WTC11 (cell line): ENCODE measurements around the gene GMEB2. TPM values are rescaled to one million over a fixed set of nuclear protein-coding genes. Genes with fewer than 3 reads are reported as not detected.

Source experiments
- ATAC-seq: fragments of 200-7000 bp; cut with Tn5 transposase; 2 replicates; pipeline ENCODE4 v1.10.0; 2021; ENCODE audit warnings: mild to moderate bottlenecking, moderate library complexity
- CTCF ChIA-PET: fragments of 300-600 bp; sonication (Branson Sonifier 250); formaldehyde crosslinking; loops from one replicate; lab custom pipeline; 2021; ENCODE audit warnings: antibody characterized with exemption; lab: Charles Lee
- POLR2A ChIA-PET: fragments of 350-600 bp; sonication (Branson Sonifier 250); formaldehyde crosslinking; loops from one replicate; lab custom pipeline; 2021; ENCODE audit warnings: antibody characterized with exemption; lab: Charles Lee
- DNase-seq: peaks from one replicate; pipeline ENCODE4 v3.0.0; 2021; ENCODE audit warnings: low spot score
- H3K27ac Mint-ChIP-seq: 2 replicates; pipeline ENCODE4 v1.8.0; 2021; ENCODE audit warnings: mixed read lengths
- H3K27me3 Mint-ChIP-seq: 2 replicates; pipeline ENCODE4 v1.8.0; 2021; ENCODE audit warnings: low read depth, mild to moderate bottlenecking, moderate library complexity, mixed read lengths
- H3K36me3 Mint-ChIP-seq: 2 replicates; pipeline ENCODE4 v1.8.0; 2021; ENCODE audit warnings: mixed read lengths
- H3K4me1 Mint-ChIP-seq: 2 replicates; pipeline ENCODE4 v1.8.0; 2022; ENCODE audit warnings: mixed read lengths
- H3K4me3 Mint-ChIP-seq: 2 replicates; pipeline ENCODE4 v1.8.0; 2021; ENCODE audit warnings: mild to moderate bottlenecking, moderate library complexity, mixed read lengths
- H3K9me3 Mint-ChIP-seq: 2 replicates; pipeline ENCODE4 v1.8.0; 2021; ENCODE audit warnings: mixed read lengths
- ESRRA ChIP-seq: sonication (generic); formaldehyde crosslinking; IDR thresholded peaks from 2 replicates; pipeline ENCODE4 v1.8.1; 2022; ENCODE audit warnings: mild to moderate bottlenecking, missing genetic modification reagents, borderline replicate concordance
- FOXK1 ChIP-seq: sonication (generic); formaldehyde crosslinking; IDR thresholded peaks from 2 replicates; pipeline ENCODE4 v1.8.0; 2022; ENCODE audit warnings: mild to moderate bottlenecking, moderate library complexity, missing genetic modification reagents
- FOXP1 ChIP-seq: sonication (generic); formaldehyde crosslinking; IDR thresholded peaks from 2 replicates; pipeline ENCODE4 v1.8.0; 2022; ENCODE audit warnings: missing genetic modification reagents, mild to moderate bottlenecking, moderate library complexity, borderline replicate concordance
- GABPB1 ChIP-seq: sonication (generic); formaldehyde crosslinking; IDR thresholded peaks from 2 replicates; pipeline ENCODE4 v1.8.1; 2023; ENCODE audit warnings: mild to moderate bottlenecking, missing genetic modification reagents
- HMGA2 ChIP-seq: fragments of 250-450 bp; sonication (Bioruptor Pico); IDR thresholded peaks from 2 replicates; pipeline ENCODE4 v1.4.0; 2021; ENCODE audit warnings: mild to moderate bottlenecking, moderate library complexity
- JAZF1 ChIP-seq: fragments of 250-450 bp; sonication (Bioruptor Pico); IDR thresholded peaks from 2 replicates; pipeline ENCODE4 v1.9.0; 2021; ENCODE audit warnings: moderate library complexity, mild to moderate bottlenecking, inconsistent platforms
- JUN ChIP-seq: sonication (generic); formaldehyde crosslinking; IDR thresholded peaks from 2 replicates; pipeline ENCODE4 v1.8.0; 2023; ENCODE audit warnings: mild to moderate bottlenecking, missing genetic modification reagents
- NFATC4 ChIP-seq: fragments of 250-450 bp; sonication (Bioruptor Pico); IDR thresholded peaks from 2 replicates; pipeline ENCODE4 v1.9.0; 2021; ENCODE audit warnings: mild to moderate bottlenecking
- NFYB ChIP-seq: sonication (generic); formaldehyde crosslinking; conservative IDR thresholded peaks from 2 replicates; pipeline ENCODE4 v1.8.0; 2022; ENCODE audit warnings: low read depth, missing genetic modification reagents
- TP53 ChIP-seq: sonication (generic); formaldehyde crosslinking; IDR thresholded peaks from 2 replicates; pipeline ENCODE4 v1.8.1; 2023; ENCODE audit warnings: mild to moderate bottlenecking, missing genetic modification reagents
- ZNF121 ChIP-seq: sonication (generic); formaldehyde crosslinking; IDR thresholded peaks from 2 replicates; pipeline ENCODE4 v1.8.0; 2023; ENCODE audit warnings: missing genetic modification reagents
- ZNF219 ChIP-seq: sonication (generic); formaldehyde crosslinking; IDR thresholded peaks from 2 replicates; pipeline ENCODE4 v1.8.0; 2023; ENCODE audit warnings: missing genetic modification reagents, mild to moderate bottlenecking, borderline replicate concordance
- ZNF423 ChIP-seq: fragments of 250-450 bp; sonication (Bioruptor Pico); IDR thresholded peaks from 2 replicates; pipeline ENCODE4 v2.1.2; 2022; ENCODE audit warnings: mild to moderate bottlenecking, moderate library complexity
- total RNA-seq: library from RNA; stranded (reverse); gene quantifications from 3 replicates; pipeline ENCODE4 v1.2.3, GENCODE V29; 2021
- TF ChIP-seq, protein P1 (sequence below): sonication (generic); formaldehyde crosslinking; IDR thresholded peaks from 2 replicates; pipeline ENCODE4 v1.8.1; 2023; ENCODE audit warnings: mild to moderate bottlenecking, missing genetic modification reagents, moderate library complexity
- TF ChIP-seq, protein P2 (sequence below): sonication (generic); formaldehyde crosslinking; IDR thresholded peaks from 2 replicates; pipeline ENCODE4 v1.8.1; 2023; ENCODE audit warnings: mild to moderate bottlenecking, missing genetic modification reagents
- TF ChIP-seq, protein P3 (sequence below): sonication (generic); formaldehyde crosslinking; conservative IDR thresholded peaks from 2 replicates; pipeline ENCODE4 v1.8.1; 2022; ENCODE audit warnings: mild to moderate bottlenecking, missing genetic modification reagents
- TF ChIP-seq, protein P4 (sequence below): fragments of 250-450 bp; sonication (Bioruptor Pico); IDR thresholded peaks from 2 replicates; pipeline ENCODE4 v1.9.0; 2021; ENCODE audit warnings: moderate library complexity, mild to moderate bottlenecking, inconsistent platforms, borderline replicate concordance
- TF ChIP-seq, protein P5 (sequence below): fragments of 250-450 bp; sonication (Bioruptor Pico); IDR thresholded peaks from 2 replicates; pipeline ENCODE4 v1.8.0; 2021; ENCODE audit warnings: mild to moderate bottlenecking
- TF ChIP-seq, protein P6 (sequence below): sonication (generic); formaldehyde crosslinking; IDR thresholded peaks from 2 replicates; pipeline ENCODE4 v1.8.1; 2022; ENCODE audit warnings: low read depth, mild to moderate bottlenecking, moderate library complexity, missing genetic modification reagents, borderline replicate concordance
- TF ChIP-seq, protein P7 (sequence below): sonication (generic); formaldehyde crosslinking; IDR thresholded peaks from 2 replicates; pipeline ENCODE4 v1.8.0; 2023; ENCODE audit warnings: missing genetic modification reagents, mild to moderate bottlenecking, borderline replicate concordance

GMEB2 gene
- total RNA-seq, 1 experiment from 2014 or later: 14.8 TPM

DNA sequence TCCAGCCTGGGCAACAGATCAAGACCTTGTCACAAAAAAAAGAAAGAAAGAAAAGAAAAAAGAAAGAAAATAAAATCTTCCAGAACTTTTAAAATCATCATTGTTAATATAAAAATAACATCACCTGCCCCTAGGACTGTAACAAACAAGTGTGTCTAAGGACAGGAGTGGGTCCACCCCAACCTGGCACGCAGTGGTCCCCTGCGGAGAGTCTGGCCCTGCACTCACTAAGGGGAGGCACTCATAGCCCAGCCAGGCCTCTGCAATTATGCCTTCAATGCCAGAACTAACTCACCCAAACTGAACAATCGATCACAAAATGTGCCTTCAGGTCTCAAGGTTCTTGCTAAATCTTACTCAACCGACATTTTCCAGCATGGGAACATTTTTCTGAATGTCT is 4.8 kb downstream of the GMEB2 start (continued):
- TF ChIP-seq, protein P1, sequence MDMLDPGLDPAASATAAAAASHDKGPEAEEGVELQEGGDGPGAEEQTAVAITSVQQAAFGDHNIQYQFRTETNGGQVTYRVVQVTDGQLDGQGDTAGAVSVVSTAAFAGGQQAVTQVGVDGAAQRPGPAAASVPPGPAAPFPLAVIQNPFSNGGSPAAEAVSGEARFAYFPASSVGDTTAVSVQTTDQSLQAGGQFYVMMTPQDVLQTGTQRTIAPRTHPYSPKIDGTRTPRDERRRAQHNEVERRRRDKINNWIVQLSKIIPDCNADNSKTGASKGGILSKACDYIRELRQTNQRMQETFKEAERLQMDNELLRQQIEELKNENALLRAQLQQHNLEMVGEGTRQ (CRISPR knock-in tag): no peak
- TF ChIP-seq HMGA2 (no peak), NFATC4 (no peak), ZNF121 (CRISPR knock-in tag) (no peak), ZNF219 (CRISPR knock-in tag) (no peak), FOXP1 (no peak)
- TF ChIP-seq, protein P2, sequence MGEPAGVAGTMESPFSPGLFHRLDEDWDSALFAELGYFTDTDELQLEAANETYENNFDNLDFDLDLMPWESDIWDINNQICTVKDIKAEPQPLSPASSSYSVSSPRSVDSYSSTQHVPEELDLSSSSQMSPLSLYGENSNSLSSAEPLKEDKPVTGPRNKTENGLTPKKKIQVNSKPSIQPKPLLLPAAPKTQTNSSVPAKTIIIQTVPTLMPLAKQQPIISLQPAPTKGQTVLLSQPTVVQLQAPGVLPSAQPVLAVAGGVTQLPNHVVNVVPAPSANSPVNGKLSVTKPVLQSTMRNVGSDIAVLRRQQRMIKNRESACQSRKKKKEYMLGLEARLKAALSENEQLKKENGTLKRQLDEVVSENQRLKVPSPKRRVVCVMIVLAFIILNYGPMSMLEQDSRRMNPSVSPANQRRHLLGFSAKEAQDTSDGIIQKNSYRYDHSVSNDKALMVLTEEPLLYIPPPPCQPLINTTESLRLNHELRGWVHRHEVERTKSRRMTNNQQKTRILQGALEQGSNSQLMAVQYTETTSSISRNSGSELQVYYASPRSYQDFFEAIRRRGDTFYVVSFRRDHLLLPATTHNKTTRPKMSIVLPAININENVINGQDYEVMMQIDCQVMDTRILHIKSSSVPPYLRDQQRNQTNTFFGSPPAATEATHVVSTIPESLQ (CRISPR knock-in tag): no peak

DNA sequence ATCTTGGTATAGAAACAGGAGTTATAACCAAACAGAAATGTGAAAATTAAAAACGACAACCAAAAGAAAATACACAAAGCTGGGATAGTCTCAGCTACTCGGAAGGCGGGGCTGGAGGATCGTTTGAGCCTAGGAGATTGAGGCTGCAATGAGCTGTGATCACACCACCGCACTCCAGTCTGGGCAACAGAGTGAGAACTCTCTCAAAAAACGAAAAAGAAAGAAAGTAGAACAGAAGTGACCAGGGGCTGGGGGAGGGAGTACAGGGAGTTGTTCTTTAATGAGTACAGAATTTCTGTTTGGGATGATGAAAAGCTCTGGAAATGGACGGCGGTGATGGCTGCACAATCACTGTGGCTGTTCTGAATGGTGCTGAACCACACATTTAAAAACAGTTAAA is 5.9 kb downstream of the GMEB2 start:
- peaks cover 15% of the 10 kb centered on the region for H3K4me1 Mint-ChIP-seq
- DNase-seq: no peak
- no peak for ATAC-seq
- TF ChIP-seq, protein P3, sequence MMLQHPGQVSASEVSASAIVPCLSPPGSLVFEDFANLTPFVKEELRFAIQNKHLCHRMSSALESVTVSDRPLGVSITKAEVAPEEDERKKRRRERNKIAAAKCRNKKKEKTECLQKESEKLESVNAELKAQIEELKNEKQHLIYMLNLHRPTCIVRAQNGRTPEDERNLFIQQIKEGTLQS (CRISPR knock-in tag): no peak
- TF ChIP-seq, protein P2 (CRISPR knock-in tag): no peak
- no peak for TF ChIP-seq FOXK1
- CTCF ChIA-PET: interaction anchor here (0.8 to 1.8 kb wide), 4 partner anchors 10 to 125 kb away, joined by 4 to 6 read pairs (median 5); partner anchors contain the start of gene HELZ2
- POLR2A ChIA-PET: interaction anchor here (0.6 kb wide), 1 partner anchor 11 kb away, joined by 4 read pairs; no protein-coding TSS in a partner anchor
- no peaks in the 10 kb centered on the region for H3K9me3 Mint-ChIP-seq
- H3K4me3 Mint-ChIP-seq: no peak overlapping the region
- H3K27me3 Mint-ChIP-seq: no peaks in the 10 kb centered on the region
- peaks cover 26% of the 10 kb centered on the region for H3K36me3 Mint-ChIP-seq
- peak overlapping the region; percentile 85 for H3K27ac Mint-ChIP-seq

DNA sequence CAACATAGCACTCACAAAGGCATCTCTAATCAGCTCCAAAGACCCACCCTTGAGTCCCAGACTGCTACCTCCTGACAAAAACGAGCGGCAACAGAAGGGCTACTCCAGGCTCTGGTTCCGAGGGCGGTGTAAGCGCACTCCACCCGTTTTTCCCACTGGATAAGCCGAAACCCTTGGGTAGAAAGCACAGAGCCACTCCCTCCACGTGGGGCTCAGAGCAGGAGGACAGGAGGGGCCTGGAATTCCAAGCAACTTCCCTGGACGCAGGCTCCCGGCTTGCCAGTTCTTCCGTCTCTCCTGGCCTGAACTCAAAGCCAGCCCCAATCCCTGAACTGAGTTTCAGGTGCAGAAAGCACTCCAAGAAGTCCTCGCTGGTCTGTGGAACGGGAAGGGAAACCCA is 7.4 kb downstream of the GMEB2 start:
- peaks cover 12% of the 10 kb centered on the region for H3K9me3 Mint-ChIP-seq
- ChIA-PET CTCF (no interaction called here), POLR2A (no interaction called here)
- ATAC-seq: no peak
- H3K4me3 Mint-ChIP-seq: no peak overlapping the region
- no peak for DNase-seq
- H3K27me3 Mint-ChIP-seq: no peaks in the 10 kb centered on the region; the same call in 1 of the 2 replicates
- H3K4me1 Mint-ChIP-seq: peaks cover 9% of the 10 kb centered on the region
- H3K27ac Mint-ChIP-seq: 0 out of 2 replicates have a peak overlapping the region, but pooled peaks have one; percentile 4
- H3K36me3 Mint-ChIP-seq: peaks cover 39% of the 10 kb centered on the region
- no peak for TF ChIP-seq JAZF1 (CRISPR knock-in tag)
- TF ChIP-seq, protein P4, sequence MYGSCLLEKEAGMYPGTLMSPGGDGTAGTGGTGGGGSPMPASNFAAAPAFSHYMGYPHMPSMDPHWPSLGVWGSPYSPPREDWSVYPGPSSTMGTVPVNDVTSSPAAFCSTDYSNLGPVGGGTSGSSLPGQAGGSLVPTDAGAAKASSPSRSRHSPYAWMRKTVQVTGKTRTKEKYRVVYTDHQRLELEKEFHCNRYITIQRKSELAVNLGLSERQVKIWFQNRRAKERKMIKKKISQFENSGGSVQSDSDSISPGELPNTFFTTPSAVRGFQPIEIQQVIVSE (CRISPR knock-in tag): no peak
- TF ChIP-seq HMGA2: no peak
- TF ChIP-seq NFYB (CRISPR knock-in tag): no peak
- TF ChIP-seq TP53 (CRISPR knock-in tag): no peak
- no peak for TF ChIP-seq GABPB1 (CRISPR knock-in tag)
- TF ChIP-seq, protein P5, sequence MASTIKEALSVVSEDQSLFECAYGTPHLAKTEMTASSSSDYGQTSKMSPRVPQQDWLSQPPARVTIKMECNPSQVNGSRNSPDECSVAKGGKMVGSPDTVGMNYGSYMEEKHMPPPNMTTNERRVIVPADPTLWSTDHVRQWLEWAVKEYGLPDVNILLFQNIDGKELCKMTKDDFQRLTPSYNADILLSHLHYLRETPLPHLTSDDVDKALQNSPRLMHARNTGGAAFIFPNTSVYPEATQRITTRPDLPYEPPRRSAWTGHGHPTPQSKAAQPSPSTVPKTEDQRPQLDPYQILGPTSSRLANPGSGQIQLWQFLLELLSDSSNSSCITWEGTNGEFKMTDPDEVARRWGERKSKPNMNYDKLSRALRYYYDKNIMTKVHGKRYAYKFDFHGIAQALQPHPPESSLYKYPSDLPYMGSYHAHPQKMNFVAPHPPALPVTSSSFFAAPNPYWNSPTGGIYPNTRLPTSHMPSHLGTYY (CRISPR knock-in tag): no peak
- no peak for TF ChIP-seq ZNF423
- TF ChIP-seq ESRRA (CRISPR knock-in tag): no peak
- TF ChIP-seq JUN (CRISPR knock-in tag): no peak
- TF ChIP-seq, protein P6, sequence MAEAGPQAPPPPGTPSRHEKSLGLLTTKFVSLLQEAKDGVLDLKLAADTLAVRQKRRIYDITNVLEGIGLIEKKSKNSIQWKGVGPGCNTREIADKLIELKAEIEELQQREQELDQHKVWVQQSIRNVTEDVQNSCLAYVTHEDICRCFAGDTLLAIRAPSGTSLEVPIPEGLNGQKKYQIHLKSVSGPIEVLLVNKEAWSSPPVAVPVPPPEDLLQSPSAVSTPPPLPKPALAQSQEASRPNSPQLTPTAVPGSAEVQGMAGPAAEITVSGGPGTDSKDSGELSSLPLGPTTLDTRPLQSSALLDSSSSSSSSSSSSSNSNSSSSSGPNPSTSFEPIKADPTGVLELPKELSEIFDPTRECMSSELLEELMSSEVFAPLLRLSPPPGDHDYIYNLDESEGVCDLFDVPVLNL (CRISPR knock-in tag): no peak
- TF ChIP-seq, protein P7, sequence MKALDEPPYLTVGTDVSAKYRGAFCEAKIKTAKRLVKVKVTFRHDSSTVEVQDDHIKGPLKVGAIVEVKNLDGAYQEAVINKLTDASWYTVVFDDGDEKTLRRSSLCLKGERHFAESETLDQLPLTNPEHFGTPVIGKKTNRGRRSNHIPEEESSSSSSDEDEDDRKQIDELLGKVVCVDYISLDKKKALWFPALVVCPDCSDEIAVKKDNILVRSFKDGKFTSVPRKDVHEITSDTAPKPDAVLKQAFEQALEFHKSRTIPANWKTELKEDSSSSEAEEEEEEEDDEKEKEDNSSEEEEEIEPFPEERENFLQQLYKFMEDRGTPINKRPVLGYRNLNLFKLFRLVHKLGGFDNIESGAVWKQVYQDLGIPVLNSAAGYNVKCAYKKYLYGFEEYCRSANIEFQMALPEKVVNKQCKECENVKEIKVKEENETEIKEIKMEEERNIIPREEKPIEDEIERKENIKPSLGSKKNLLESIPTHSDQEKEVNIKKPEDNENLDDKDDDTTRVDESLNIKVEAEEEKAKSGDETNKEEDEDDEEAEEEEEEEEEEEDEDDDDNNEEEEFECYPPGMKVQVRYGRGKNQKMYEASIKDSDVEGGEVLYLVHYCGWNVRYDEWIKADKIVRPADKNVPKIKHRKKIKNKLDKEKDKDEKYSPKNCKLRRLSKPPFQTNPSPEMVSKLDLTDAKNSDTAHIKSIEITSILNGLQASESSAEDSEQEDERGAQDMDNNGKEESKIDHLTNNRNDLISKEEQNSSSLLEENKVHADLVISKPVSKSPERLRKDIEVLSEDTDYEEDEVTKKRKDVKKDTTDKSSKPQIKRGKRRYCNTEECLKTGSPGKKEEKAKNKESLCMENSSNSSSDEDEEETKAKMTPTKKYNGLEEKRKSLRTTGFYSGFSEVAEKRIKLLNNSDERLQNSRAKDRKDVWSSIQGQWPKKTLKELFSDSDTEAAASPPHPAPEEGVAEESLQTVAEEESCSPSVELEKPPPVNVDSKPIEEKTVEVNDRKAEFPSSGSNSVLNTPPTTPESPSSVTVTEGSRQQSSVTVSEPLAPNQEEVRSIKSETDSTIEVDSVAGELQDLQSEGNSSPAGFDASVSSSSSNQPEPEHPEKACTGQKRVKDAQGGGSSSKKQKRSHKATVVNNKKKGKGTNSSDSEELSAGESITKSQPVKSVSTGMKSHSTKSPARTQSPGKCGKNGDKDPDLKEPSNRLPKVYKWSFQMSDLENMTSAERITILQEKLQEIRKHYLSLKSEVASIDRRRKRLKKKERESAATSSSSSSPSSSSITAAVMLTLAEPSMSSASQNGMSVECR (CRISPR knock-in tag): no peak
